PC-9 (cell line): ENCODE results near the gene PKD2L2. TPM values are rescaled to one million over a fixed set of nuclear protein-coding genes. Genes with fewer than 3 reads are reported as not detected.

Experiments
- BruUV-seq: library from RNA; stranded (reverse); fragments of 400-500 nt; replicated peaks from 2 replicates; lab custom pipeline; 2021; lab: Mats Ljungman, UMichigan
- CTCF ChIA-PET: fragments of 300-600 bp; sonication (Branson Sonifier 250); formaldehyde crosslinking; loops from one replicate; lab custom pipeline; 2022; ENCODE audit warnings: antibody characterized with exemption; lab: Charles Lee
- POLR2A ChIA-PET: fragments of 300-600 bp; sonication (Branson Sonifier 250); formaldehyde crosslinking; loops from one replicate; lab custom pipeline; 2022; ENCODE audit warnings: antibody characterized with exemption; ENCODE audit not compliant: unreplicated experiment; lab: Charles Lee
- DNase-seq, 2 experiments: peaks; one replicate each; pipeline versions ENCODE4 v3.0.0 to v3.0.0-alpha.2; 2015 to 2022; ENCODE audit warnings: mixed read lengths in 1 of 2
- H2AFZ ChIP-seq: fragments of 200-600 bp; sonication (generic); 2 replicates; pipeline ENCODE4 v1.8.1; 2017; ENCODE audit warnings: antibody characterized with exemption
- H3F3A ChIP-seq: fragments of 200-600 bp; sonication (generic); 2 replicates; pipeline ENCODE4 v1.8.1; 2017; ENCODE audit warnings: antibody characterized with exemption, mild to moderate bottlenecking, low read depth; ENCODE audit not compliant: insufficient read depth
- H3K27ac ChIP-seq: fragments of 200-600 bp; sonication (generic); 2 replicates; pipeline ENCODE4 v1.6.1; 2016; ENCODE audit warnings: mixed run types
- H3K27me3 ChIP-seq: fragments of 200-600 bp; sonication (generic); 2 replicates; pipeline ENCODE4 v1.6.1; 2016; ENCODE audit warnings: low read depth, mixed run types; ENCODE audit not compliant: insufficient read depth
- H3K36me3 ChIP-seq: fragments of 200-600 bp; sonication (generic); 2 replicates; pipeline ENCODE4 v1.6.1; 2016; ENCODE audit warnings: low read depth, mixed run types
- H3K4me1 ChIP-seq: fragments of 200-600 bp; sonication (generic); replicated peaks from 2 replicates; pipeline ENCODE4 v1.6.1; 2016; ENCODE audit warnings: mixed run types; ENCODE audit not compliant: insufficient read depth
- H3K4me2 ChIP-seq: fragments of 200-600 bp; sonication (generic); 2 replicates; pipeline ENCODE4 v1.6.1; 2017; ENCODE audit warnings: mixed run types
- H3K4me3 ChIP-seq: fragments of 200-600 bp; sonication (generic); 2 replicates; pipeline ENCODE4 v1.6.1; 2016; ENCODE audit warnings: mixed run types
- H3K79me2 ChIP-seq: fragments of 200-600 bp; sonication (generic); 2 replicates; pipeline ENCODE4 v1.6.1; 2017; ENCODE audit warnings: low read depth, mixed run types
- H3K9me2 ChIP-seq: fragments of 200-600 bp; sonication (generic); 2 replicates; pipeline ENCODE4 v1.8.1; 2017; ENCODE audit warnings: mild to moderate bottlenecking; ENCODE audit not compliant: insufficient read depth
- H3K9me3 ChIP-seq: fragments of 200-600 bp; sonication (generic); 2 replicates; pipeline ENCODE4 v1.8.1; 2016; ENCODE audit warnings: low read depth; ENCODE audit not compliant: insufficient read depth
- H4K20me1 ChIP-seq: fragments of 200-600 bp; sonication (generic); 2 replicates; pipeline ENCODE4 v1.8.1; 2017; ENCODE audit not compliant: insufficient read depth
- CTCF ChIP-seq: fragments of 200-600 bp; sonication (generic); conservative IDR thresholded peaks from 2 replicates; pipeline ENCODE4 v1.6.1; 2017; ENCODE audit warnings: mixed run types, antibody characterized with exemption, mild to moderate bottlenecking, moderate library complexity
- EZH2 ChIP-seq: fragments of 200-600 bp; sonication (generic); IDR thresholded peaks from 2 replicates; pipeline ENCODE4 v1.8.0; 2017; ENCODE audit warnings: antibody characterized with exemption, low read depth
- intact Hi-C: fragments of 100-400 bp; cut with micrococcal nuclease; formaldehyde crosslinking; loops from one replicate; pipeline ENCODE4 v1.10.0; 2022; ENCODE audit not compliant: unreplicated experiment
- total RNA-seq: library from RNA; stranded (reverse); gene quantifications from 2 replicates; pipeline ENCODE4 v1.2.3, GENCODE V29; 2021

PKD2L2 gene
- total RNA-seq, 1 experiment from 2014 or later, result 0.46 TPM

DNA sequence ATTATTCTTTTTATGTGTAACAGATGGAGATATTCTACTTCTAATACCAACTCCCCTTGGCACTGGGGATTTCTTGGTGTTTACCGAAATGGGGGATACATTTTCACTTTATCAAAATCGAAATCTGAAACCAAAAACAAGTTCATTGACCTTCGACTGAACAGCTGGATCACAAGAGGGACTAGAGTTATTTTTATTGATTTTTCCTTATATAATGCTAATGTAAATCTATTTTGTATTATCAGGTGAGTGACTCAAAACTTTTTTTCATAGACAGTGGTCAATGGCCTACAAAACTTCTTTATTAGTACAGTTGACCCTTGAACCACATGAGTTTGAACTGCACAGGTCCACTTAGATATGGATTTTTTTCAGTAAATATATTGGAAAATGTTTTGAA, 10.2 kb downstream of the PKD2L2 start:
- H3K9me3 ChIP-seq, result no peaks in the 10 kb centered on the region
- CTCF ChIA-PET, result no interaction called here
- H3K4me2 ChIP-seq, result no peak overlapping the region
- POLR2A ChIA-PET, result no interaction called here
- no peak overlapping the region for H3K27ac ChIP-seq
- no peaks in the 10 kb centered on the region for H3K79me2 ChIP-seq
- no peaks in the 10 kb centered on the region for H4K20me1 ChIP-seq
- peaks cover 4% of the 10 kb centered on the region; the same call in 1 of the 2 replicates for H3K4me1 ChIP-seq
- no peak overlapping the region for H2AFZ ChIP-seq
- H3F3A ChIP-seq, result no peaks in the 10 kb centered on the region
- H3K27me3 ChIP-seq, result no peaks in the 10 kb centered on the region
- no peak overlapping the region for H3K4me3 ChIP-seq
- no peak for TF ChIP-seq EZH2
- no peak for TF ChIP-seq CTCF
- intact Hi-C loops, result no loop called here
- H3K36me3 ChIP-seq, result no peaks in the 10 kb centered on the region
- BruUV-seq, result no TSS peak
- no peak for DNase-seq
- H3K9me2 ChIP-seq, result no peaks in the 10 kb centered on the region; the same call in 1 of the 2 replicates

GRCh38 chr5:137901011-137901817, 12.0 kb downstream of the PKD2L2 start:
- H3K79me2 ChIP-seq, result no peaks in the 10 kb centered on the region
- TF ChIP-seq EZH2, result no peak
- TF ChIP-seq CTCF, result no peak
- no peak overlapping the region for H3K4me3 ChIP-seq
- BruUV-seq, result no TSS peak
- H2AFZ ChIP-seq, result no peak overlapping the region
- no peaks in the 10 kb centered on the region for H3K36me3 ChIP-seq
- H3K27ac ChIP-seq, result no peak overlapping the region
- CTCF ChIA-PET, result no interaction called here
- H3K9me3 ChIP-seq, result no peaks in the 10 kb centered on the region
- no peak for DNase-seq
- no peaks in the 10 kb centered on the region; the same call in 1 of the 2 replicates for H3K9me2 ChIP-seq
- H3F3A ChIP-seq, result no peaks in the 10 kb centered on the region
- intact Hi-C loops, result no loop called here
- POLR2A ChIA-PET, result interaction anchor here (0.5 to 0.7 kb wide), 2 partner anchors 12 to 115 kb away, joined by 3 to 11 read pairs; partner anchors contain the start of gene PKD2L2
- no peak overlapping the region for H3K4me2 ChIP-seq
- no peaks in the 10 kb centered on the region for H3K27me3 ChIP-seq
- no peaks in the 10 kb centered on the region for H3K4me1 ChIP-seq
- H4K20me1 ChIP-seq, result no peaks in the 10 kb centered on the region

GRCh38 chr5:137902408-137903133, 13.3 kb downstream of the PKD2L2 start:
- ChIA-PET POLR2A (interaction anchor here (0.6 to 0.7 kb wide), 2 partner anchors 104 to 108 kb away, joined by 3 to 6 read pairs; no protein-coding TSS in a partner anchor), CTCF (interaction anchor here (0.5 kb wide), 1 partner anchor 48 kb away, joined by 17 read pairs; no protein-coding TSS in a partner anchor)
- intact Hi-C loops, result no loop called here
- no TSS peak for BruUV-seq
- H3K27me3 ChIP-seq, result no peaks in the 10 kb centered on the region
- TF ChIP-seq CTCF (no peak), EZH2 (no peak)
- no peaks in the 10 kb centered on the region for H3K36me3 ChIP-seq
- no peaks in the 10 kb centered on the region for H3K4me1 ChIP-seq
- no peaks in the 10 kb centered on the region for H4K20me1 ChIP-seq
- H3K4me2 ChIP-seq, result no peak overlapping the region
- no peaks in the 10 kb centered on the region; the same call in 1 of the 2 replicates for H3K9me2 ChIP-seq
- no peaks in the 10 kb centered on the region for H3K79me2 ChIP-seq
- no peak overlapping the region for H3K4me3 ChIP-seq
- no peaks in the 10 kb centered on the region for H3K9me3 ChIP-seq
- DNase-seq, result no peak
- no peak overlapping the region for H3K27ac ChIP-seq
- no peaks in the 10 kb centered on the region for H3F3A ChIP-seq
- no peak overlapping the region for H2AFZ ChIP-seq
